Measurements from ENCODE around the gene FAM89B.
"Not testable (repeated sequence)": the region's sequence is repeated elsewhere in the genome, so short reads cannot be mapped to it uniquely, and the experiment has no call there.

Gene FAM89B

GRCh38 chr11:65572356-65573051 is at the start of gene FAM89B:
TSS of gene FAM89B (plus strand) at chr11:65572538. CDS start at chr11:65572670, 132 bp downstream.
- peak within 1 kb of the TSS; percentile 92 for H3K4me3 ChIP-seq (ENCODE audit: low read depth, low read length)
- no peak for TF ChIP-seq CTCF (IDR thresholded peaks at IDR 0.05; ENCODE audit: low read depth, low read length, missing control alignments)
- no peak for DNase-seq (ENCODE audit: low read depth)

GRCh38 chr11:65522718-65523630 is 49.4 kb upstream of the FAM89B start:
- DNase-seq (ENCODE audit: low read depth) = not testable (repeated sequence)

GRCh38 chr11:65523631-65523968 is 48.7 kb upstream of the FAM89B start:
- not testable (repeated sequence) for DNase-seq (ENCODE audit: low read depth); H3K4me3 ChIP-seq (ENCODE audit: low read depth, low read length)

More at GRCh38 chr11:65522718-65523630, 49.4 kb upstream of the FAM89B start:
- not testable (repeated sequence) for H3K4me3 ChIP-seq (ENCODE audit: low read depth, low read length)

- no peak overlapping the region for H3K4me3 ChIP-seq (ENCODE audit: low read depth, low read length)
- TF ChIP-seq CTCF (IDR thresholded peaks at IDR 0.05; ENCODE audit: low read depth, low read length, missing control alignments) = no peak
- DNase-seq (ENCODE audit: low read depth) = no peak
Observed at GRCh38 chr11:65524014-65524740, 48.2 kb upstream of the FAM89B start.

- DNase-seq (ENCODE audit: low read depth) = no peak
- peak within 1 kb of the TSS; percentile 94 for H3K4me3 ChIP-seq (ENCODE audit: low read depth, low read length)
- TF ChIP-seq CTCF (IDR thresholded peaks at IDR 0.05; ENCODE audit: low read depth, low read length, missing control alignments) = no peak
Observed at GRCh38 chr11:65524741-65525545, 47.4 kb upstream of the FAM89B start, which contains the start of gene SCYL1. TSS of gene SCYL1 (plus strand) at chr11:65525083. CDS start at chr11:65525154, 71 bp downstream.

GRCh38 chr11:65525546-65526480 is 46.5 kb upstream of the FAM89B start:
- no peak for DNase-seq (ENCODE audit: low read depth)
- H3K4me3 ChIP-seq (ENCODE audit: low read depth, low read length) = peak overlapping the region; percentile 94
- no peak for TF ChIP-seq CTCF (IDR thresholded peaks at IDR 0.05; ENCODE audit: low read depth, low read length, missing control alignments)
